ENCODE measurements around the gene EDAR.

GRCh38 chr2:108923019-108923700 is 65.9 kb downstream of the EDAR start:
- TF ChIP-seq CTCF (conservative IDR thresholded peaks at IDR 0.05; ENCODE audit: low read depth, low read length), result no peak
- no peak for TF ChIP-seq BHLHE40 (IDR thresholded peaks at IDR 0.05; ENCODE audit: low read depth, low read length)
- TF ChIP-seq POLR2A (IDR thresholded peaks at IDR 0.05; ENCODE audit: low read depth, low read length), result no peak
- TF ChIP-seq CHD1 (IDR thresholded peaks at IDR 0.05; ENCODE audit: low read depth, low read length), result no peak
- no peak for TF ChIP-seq SMC3 (IDR thresholded peaks at IDR 0.05; ENCODE audit: low read depth, low read length)
- TF ChIP-seq MAZ (IDR thresholded peaks at IDR 0.05; ENCODE audit: borderline replicate concordance, low read depth, low read length), result no peak

Data from IMR-90 (cell line).